GM06990 (cell line): ENCODE data around the gene NAV2.
A peak's percentile ranks its signal among the peaks of the same experiment; 100 is the strongest.

Experiments
- DNase-seq: peaks from one replicate; pipeline ENCODE4 v3.0.0-alpha.2; 2011; ENCODE audit not compliant: insufficient read length; ENCODE audit errors: extremely low read depth
- H3K27me3 ChIP-seq: replicated peaks from 2 replicates; pipeline ENCODE4 v1.6.0; 2011; ENCODE audit warnings: low read length; ENCODE audit not compliant: control insufficient read depth, insufficient read depth
- H3K36me3 ChIP-seq: 2 replicates; pipeline ENCODE4 v1.5.1; 2011; ENCODE audit warnings: low read length; ENCODE audit not compliant: control insufficient read depth, insufficient read depth
- H3K4me3 ChIP-seq: replicated peaks from 2 replicates; pipeline ENCODE4 v1.5.1; 2011; ENCODE audit warnings: low read depth, mild to moderate bottlenecking, control low read depth, low read length
- TF ChIP-seq, protein P1 (sequence below): IDR thresholded peaks from 2 replicates; pipeline ENCODE4 v1.5.1; 2011; ENCODE audit warnings: low read length, control low read depth, mild to moderate bottlenecking, inconsistent platforms; ENCODE audit not compliant: insufficient read depth, poor library complexity, severe bottlenecking

NAV2 gene

DNA sequence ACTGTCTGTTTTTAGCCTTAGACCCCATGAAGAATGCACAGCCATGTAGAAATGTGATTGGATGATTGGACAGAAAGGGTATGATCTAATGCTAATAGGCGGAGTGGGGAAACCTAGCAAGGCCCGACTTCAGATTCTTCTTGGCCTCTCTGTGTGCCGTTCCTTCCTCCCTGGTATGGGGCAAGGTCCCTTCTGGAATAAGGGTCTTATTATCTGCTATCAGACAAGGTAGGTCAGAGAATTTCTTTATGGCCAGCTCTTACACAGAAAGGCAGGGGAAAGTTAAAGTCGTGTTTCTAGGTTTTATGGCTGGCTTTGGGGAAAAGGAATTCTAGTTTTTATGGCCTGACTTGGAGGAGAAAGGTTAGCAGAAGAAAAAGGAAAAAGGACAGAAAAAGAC is 417.0 kb downstream of the NAV2 start:
- Histone ChIP-seq H3K36me3 (no peaks in the 10 kb centered on the region), H3K4me3 (no peak overlapping the region), H3K27me3 (no peaks in the 10 kb centered on the region)
- TF ChIP-seq, protein P1, sequence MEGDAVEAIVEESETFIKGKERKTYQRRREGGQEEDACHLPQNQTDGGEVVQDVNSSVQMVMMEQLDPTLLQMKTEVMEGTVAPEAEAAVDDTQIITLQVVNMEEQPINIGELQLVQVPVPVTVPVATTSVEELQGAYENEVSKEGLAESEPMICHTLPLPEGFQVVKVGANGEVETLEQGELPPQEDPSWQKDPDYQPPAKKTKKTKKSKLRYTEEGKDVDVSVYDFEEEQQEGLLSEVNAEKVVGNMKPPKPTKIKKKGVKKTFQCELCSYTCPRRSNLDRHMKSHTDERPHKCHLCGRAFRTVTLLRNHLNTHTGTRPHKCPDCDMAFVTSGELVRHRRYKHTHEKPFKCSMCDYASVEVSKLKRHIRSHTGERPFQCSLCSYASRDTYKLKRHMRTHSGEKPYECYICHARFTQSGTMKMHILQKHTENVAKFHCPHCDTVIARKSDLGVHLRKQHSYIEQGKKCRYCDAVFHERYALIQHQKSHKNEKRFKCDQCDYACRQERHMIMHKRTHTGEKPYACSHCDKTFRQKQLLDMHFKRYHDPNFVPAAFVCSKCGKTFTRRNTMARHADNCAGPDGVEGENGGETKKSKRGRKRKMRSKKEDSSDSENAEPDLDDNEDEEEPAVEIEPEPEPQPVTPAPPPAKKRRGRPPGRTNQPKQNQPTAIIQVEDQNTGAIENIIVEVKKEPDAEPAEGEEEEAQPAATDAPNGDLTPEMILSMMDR = no peak
- no peak for DNase-seq

- TF ChIP-seq, protein P1 = peak; percentile 88
- Histone ChIP-seq H3K27me3 (no peaks in the 10 kb centered on the region; the same call in 1 of the 2 replicates), H3K4me3 (no peak overlapping the region), H3K36me3 (no peaks in the 10 kb centered on the region)
- no peak for DNase-seq
Observed at GRCh38 chr11:20131788-20132666, 419.4 kb downstream of the NAV2 start.

GRCh38 chr11:20132667-20133039 is 420.0 kb downstream of the NAV2 start:
- TF ChIP-seq, protein P1 = no peak
- Histone ChIP-seq H3K27me3 (no peaks in the 10 kb centered on the region; the same call in 1 of the 2 replicates), H3K36me3 (no peaks in the 10 kb centered on the region), H3K4me3 (no peak overlapping the region)
- DNase-seq = no peak

DNA sequence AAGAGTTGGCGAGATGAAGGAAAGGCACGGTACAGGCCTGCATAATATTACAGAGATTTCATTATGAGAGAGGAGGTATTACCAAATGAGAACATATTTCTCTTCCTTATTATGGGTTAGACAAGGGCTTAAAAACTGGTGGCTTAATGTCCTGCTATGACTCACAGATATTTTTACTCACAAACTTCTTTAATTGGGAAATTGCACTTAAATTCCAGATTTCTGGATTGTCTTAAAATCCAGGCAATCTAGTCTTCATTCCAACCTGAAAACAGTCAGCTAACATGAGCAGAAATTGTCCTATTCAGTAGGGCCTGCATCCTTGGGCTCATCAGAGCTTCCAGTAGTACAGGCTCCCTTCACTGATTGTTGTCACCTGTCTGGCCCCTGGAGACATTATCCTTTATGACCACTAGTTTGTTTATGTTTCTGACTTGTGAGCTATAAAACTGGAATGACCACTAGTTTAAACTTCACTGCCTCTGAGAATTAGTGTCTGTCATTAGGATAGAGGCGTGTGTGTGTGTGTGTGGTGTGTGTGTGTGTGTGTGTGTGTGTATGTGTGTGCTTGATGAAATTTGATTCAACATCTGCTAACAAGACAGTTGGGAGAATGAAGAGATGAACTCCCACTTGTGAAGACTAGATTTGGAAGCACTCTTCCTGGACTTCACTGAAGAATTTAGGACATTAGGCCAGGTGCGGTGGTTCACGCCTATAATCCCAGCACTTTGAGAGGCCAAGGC is 422.5 kb downstream of the NAV2 start:
- no peak for DNase-seq
- no peaks in the 10 kb centered on the region for H3K36me3 ChIP-seq
- peaks cover under 1% of the 10 kb centered on the region for H3K27me3 ChIP-seq
- H3K4me3 ChIP-seq = no peak overlapping the region
- TF ChIP-seq, protein P1 = no peak

- Histone ChIP-seq H3K36me3 (no peaks in the 10 kb centered on the region), H3K4me3 (no peak overlapping the region), H3K27me3 (peaks cover 1% of the 10 kb centered on the region)
- no peak for DNase-seq
- TF ChIP-seq, protein P1 = no peak
Observed at GRCh38 chr11:20137637-20138036, 425.0 kb downstream of the NAV2 start.
